Retina (tissue), 1 donor: ENCODE data around the gene SF3A1.

Experiments used
- DNase-seq: peaks from one replicate; pipeline ENCODE4 v3.0.0-alpha.2; 2016

The SF3A1 gene

DNA sequence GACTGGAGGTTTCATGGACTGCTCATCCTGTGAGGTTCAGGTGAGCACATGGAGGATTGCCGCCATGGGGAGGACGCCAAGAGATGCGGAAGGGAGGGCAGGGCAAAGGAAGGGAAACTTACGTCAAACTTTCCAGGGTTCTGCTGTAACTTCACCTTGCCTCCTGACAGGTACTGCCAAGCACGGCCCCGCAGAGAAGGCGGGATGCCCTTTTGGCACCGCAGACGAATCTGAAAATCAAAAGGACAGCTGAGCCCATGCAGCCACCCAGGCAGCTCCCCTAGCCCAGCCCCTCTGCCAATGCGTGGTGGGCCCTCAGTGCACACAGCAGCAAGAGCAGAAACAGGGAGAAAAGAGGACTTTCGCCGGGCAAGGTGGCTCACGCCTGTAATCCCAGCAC, 57.4 kb downstream of the SF3A1 start:
- no peak for DNase-seq

DNA sequence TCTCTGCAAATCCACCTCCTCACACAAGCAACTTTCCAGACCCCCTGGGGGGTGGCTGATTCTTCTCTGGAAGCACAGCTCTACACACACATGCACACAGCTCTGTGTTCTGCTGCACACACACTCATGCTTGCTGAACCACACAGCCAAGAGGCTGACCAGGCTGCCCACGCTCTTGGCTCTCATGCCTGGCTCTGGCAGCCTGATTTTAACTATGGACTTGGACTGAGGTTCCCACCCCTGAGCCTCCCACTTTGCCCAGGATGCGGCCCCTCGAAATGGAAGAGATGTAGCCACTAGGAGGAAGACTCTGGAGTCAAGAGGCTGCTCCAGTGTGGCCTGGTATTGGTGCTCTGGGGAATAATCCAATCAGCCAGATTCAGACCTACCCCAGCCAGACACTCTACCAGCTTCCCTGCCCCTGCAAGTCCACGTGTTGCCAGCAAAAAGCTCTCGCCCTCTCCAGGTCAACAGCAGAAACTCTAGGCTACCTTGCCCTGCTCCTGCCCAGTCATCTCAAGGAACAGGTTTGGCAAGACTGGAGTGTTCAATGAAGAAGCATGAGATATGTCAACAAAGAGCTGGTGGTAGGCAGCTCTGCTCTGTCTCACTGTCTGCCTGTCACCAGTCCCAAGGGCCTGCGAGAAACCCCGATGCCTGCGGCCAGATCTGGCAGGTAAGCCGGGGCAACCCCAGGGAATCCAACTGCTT, 58.5 kb downstream of the SF3A1 start:
- DNase-seq, result no peak

DNA sequence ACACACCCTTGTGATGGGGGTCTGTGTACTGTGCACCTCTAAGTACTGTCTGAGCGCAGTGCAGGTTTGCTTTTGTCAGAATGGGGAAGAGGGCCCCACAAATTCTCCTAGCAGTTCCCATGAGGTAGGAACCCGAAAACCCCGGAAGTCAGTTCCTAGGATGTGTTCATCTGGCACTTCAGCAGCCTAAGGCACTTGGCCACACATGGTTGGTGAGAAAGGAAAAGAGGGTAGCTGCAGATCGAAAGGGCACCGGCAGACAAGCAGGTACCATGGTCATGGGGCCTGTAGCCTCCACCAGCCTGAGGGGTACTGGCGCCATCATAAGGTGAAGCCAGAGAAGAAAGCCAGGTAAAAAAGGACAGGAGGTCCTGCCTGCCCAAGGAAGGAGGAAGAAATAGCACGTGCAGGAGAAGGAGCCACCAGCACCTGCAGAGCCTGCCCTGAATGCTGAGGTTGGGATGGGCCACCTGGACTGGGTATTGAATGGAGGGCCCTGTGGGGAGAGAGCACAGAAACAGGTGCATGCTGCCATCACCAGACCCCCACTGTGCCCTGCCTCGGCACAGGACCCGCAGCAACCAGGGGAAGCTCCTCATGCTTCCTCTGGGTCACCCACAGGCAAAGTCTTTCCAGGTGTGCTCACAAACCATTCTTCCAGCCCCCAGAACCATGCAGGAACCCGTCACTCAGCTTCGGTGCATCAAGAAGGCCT, 59.3 kb downstream of the SF3A1 start:
- DNase-seq, result no peak

DNA sequence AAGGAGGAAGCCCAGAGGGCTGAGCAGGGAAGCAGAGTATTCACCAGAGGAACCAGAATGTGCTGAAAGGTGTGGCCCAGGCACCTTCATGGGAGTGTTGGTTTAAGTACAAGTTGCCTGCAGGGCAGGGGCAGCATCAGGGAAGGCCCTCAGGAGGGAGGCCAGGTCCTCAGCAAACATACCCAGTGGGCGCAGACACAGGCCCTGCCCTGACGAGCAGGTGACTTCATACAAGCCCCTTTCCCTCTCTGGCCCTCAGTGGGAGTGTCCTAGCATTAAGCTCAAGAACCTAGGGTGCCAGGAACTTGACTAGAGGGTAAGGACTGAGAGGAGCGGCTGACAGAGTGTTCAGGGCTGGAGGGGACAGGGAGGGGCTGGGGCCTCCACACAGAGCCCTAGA, 59.9 kb downstream of the SF3A1 start:
- DNase-seq, result no peak

DNA sequence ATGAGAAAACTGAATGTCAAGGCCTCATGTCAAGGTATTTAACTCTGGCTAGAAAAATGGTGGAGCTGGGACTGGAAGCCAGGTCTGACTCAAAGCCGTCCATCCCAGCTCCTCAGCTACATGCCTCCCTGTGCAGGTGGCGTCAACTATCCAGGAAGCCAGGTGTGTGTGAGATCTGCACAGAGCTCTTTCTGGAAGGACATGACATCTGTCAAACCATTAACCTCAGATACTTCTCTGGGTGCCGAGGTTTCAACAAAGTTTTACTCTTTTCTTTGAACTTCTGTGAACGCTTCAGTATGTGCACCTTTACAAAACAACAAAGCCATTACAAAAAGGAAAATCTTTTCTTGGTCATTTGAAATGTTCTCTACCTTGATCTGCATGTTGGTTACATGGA, 60.4 kb downstream of the SF3A1 start:
- DNase-seq, result no peak

DNA sequence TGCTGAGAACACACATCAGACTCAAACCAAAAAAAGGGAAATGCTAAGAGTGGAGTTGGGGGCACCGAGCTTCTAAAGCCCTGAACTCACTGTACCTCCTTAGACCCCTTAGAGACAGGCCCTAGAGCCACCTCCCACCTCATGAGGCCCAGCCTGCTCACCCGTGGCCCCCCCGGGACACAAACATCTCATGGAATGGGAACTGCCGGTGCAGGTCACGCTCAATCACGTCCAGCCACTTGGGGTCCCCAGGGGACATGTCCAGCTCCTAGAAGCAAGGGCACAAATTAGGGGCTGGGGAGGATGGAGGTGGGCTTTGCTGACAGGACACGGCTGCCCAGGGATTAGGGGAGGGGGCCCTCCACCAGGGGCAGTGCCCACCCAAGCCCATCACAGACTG, 61.1 kb downstream of the SF3A1 start:
- DNase-seq, result no peak

DNA sequence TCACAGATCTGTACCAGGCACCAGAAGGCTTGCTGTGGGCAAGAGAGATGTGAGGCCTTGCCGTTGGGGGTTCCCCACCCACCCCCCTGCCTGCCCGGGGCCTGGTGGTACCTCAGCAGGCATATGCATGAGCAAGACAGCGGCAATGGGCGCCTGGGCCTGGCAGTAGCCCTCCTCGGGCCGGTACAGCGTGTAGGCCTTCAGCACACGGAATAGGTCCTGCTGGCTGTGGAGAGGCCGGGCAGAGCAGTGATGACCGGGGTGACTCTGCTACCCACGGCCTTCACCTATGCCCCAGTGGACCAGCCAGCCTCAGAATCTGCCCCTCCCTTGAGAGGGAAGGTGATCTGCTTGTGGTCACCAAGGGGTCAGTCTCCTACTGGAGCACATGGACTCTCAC, 61.9 kb downstream of the SF3A1 start:
- no peak for DNase-seq

DNA sequence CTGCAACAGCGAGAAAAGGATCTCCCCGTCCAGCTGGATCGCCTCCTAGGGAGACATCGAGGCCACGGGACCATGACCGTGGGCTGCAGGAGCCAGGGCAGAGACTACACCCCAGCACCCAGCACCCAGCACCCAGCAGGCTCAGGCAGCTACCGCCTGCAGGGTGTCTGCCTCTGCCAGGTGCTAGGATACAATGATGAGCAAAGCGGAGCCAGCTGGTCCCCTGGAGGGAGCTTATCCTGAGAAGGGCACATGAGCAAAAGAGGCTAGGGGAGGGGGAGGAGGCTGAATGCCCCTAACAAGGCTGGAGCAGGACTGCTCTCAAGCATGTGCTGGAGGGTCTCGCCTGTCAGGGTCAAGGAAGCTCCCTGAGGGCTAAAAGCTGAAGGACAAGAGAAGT, 62.6 kb downstream of the SF3A1 start:
- no peak for DNase-seq

DNA sequence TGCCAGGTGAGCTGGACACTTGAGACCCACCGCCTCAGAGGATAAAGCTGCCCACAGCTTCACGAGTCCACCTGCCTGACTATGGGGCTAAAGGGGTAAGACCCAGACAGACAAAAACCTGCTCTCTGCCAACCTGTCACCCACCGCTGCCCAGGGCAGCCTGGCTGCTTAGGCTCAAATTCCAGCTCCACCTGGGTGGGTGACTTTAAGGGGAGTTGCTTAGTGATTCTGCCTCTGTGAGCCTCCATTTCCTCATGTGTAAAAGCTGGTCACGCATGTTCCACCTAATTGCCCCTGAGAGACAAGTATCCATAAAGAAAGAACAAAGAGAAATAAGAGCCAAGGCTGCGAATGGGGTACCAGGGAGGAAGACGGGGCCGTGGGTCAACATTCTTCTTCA, 63.7 kb downstream of the SF3A1 start:
- DNase-seq, result no peak

DNA sequence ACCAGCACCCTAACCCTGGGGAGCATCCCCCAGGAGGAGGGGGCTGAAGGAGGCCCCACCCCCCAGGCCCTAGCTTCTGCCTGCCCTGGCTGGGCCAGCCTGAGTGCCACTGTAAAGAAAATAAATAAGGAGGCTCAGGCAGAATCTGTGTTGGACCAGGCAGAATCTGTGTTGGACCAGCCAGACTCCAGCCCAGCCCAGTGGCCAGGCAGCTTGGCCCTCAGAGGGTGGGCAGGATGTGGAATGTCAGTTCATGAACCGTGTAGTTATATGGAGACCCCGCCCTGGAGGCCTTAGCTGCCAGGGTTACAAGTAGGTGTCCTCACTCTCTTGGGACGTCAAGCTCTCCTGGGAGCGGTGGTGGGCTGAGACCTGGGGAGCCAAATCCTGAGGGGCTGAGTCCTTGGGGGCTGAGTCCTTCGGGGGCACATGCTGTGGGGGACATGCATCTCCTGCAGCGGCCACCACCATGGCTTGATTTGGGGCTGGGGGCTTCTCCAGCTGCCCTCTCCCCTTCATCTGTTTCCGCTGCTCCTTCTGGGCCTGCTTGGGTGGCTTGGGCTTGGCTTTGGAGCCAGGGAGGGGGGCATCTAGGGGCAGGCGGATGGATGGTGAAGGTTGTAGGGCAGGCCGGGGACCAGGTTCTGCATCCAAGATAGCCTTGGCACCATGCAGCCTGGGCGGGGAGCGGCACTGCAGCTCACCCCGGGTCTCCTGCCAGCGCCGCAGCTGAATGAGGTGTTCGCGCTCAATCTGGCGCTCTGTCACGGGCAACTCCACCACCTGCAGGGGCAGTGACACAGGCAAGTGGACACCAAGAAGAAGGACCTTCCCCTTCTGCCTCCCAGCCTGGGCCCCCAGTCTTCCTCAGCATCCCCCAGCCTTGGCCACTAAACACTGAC, 64.4 kb downstream of the SF3A1 start:
- no peak for DNase-seq

DNA sequence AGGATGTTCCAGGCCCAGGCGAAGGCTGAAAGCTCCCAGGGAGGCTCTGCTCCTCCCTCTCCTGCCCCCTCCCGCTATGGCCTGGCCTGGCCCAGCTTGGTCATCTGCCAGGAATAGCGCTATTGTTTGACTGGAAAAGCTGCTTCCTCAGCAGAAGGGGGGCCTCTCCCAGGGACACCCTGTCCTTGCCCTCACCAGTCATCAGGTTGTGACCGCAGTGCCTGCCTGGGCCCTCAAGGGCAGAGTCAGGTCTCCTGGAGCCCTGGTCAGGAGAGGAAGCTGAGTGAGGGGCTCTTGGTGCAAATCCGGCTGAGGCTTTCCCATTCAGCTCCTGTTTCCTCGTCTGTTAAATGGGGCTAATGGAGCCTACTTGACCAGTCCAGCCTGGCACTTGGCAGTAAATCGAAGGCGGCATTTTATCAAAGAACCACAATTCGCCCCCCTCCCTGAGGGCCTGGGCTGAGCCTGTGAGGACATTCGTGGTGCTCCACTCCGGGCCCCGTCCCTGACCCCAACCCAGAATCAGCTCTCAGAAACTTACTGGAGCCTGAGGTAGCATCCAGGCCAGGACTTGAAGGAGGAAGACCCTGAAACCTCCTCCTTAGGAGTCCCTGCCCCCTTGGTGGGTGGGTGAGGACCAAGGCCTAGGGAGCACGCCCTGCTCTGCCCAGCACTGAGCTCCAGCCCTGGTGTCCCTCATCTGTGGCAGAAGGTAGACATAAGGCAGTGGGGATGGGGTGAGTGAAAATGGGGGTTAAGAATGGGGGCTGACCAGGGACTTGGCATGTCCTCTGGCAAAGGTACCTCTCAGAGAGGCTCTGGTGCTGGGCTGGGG, 65.4 kb downstream of the SF3A1 start:
- DNase-seq, result peak; percentile 24

DNA sequence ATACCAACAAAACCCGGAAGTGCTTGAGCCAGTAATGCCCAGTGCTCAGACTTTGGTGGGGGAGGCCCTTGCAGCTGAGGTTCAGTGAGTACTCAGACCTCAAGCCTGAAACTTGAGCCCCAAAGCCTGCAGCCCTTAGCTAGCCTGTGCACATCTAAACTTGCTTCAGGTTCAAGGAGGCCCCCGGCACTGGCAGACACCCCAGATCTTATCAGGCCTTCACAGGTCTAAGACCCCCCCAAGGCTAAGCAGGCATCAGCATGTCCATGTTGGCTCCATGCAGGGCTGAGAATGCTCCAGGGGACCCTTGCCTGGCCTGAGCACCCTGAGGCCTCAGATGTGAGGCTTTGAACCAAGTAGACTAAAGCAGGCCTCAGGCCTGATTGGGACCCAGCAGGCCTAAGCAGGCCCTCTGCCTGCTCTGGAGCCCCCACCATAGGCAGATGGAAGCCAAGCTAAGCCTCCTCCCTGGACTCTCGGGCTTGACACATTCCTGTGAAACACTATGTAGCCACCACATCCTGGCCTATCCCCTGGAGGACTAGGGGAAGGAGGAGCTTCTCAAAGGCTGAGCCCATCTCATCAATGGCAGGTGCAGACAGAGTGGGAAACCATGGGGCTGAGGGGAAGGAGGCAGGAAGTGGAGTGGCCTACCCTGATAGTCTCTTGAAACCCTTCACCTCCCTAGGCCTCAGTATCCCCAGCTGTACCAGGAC, 66.2 kb downstream of the SF3A1 start:
- peak; percentile 44 for DNase-seq

DNA sequence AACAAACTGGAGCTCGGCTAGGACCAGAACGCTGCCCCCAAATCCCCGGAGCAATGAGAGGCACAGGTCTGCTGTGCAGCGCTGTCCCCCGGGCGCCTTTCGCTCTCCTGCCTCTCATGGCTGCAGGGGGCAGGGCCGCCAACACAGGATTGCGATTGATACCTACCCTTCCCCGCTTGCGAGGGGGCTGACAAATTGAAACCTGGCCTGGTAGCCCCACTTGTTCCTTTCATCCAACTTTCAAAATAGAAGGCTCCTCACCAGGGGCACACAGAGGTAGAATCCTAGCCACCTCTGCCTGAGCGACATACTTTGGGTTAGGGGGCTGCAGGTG, 66.7 kb downstream of the SF3A1 start:
- no peak for DNase-seq

DNA sequence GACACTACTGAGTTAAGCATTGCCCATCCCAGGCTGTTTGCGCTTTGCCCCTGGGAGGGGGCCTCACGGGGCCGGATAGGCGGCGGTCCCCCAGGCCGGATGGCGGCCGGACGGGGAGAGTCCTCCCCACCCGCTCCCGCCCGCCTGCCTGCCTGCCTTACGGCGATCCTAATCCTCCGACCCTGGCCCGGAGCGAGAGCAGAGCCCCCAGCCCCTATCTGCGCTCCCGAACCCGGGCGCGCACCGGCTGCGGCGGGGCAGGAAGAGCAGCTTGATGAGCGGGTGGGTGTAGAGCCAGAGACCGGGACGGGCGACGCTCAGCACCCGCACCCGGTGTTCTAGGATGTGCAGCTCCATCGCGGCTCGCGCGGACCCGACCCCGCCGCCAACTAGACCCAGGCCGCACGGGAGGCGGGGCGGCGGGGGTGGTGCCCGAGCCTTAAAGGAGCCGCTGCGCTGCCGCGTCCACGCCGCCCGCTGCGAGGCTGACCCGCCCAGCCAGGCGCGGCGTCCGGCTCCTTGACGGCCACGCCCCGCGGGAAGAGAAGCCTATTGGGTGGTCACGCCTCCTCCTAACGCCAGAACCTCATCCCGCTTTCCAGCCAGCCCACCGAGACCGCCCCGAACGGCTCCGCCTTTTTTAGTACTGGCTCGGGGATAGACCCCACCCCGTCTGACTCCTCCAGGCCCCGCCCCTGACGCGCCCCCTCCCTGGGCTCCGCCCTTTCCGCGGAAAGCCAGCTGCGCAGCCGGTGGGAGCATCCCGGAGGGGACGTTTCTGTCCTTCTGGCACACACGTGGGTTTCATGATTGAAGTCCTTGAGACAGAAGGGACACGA, 67.3 kb downstream of the SF3A1 start, which contains the start of gene CASTOR1:
Gene CASTOR1, minus strand, starts transcription at position 365 of the 839 bp plus-strand sequence. Its CDS starts 8 bp downstream, at position 357.
- peak; percentile 94 for DNase-seq

DNA sequence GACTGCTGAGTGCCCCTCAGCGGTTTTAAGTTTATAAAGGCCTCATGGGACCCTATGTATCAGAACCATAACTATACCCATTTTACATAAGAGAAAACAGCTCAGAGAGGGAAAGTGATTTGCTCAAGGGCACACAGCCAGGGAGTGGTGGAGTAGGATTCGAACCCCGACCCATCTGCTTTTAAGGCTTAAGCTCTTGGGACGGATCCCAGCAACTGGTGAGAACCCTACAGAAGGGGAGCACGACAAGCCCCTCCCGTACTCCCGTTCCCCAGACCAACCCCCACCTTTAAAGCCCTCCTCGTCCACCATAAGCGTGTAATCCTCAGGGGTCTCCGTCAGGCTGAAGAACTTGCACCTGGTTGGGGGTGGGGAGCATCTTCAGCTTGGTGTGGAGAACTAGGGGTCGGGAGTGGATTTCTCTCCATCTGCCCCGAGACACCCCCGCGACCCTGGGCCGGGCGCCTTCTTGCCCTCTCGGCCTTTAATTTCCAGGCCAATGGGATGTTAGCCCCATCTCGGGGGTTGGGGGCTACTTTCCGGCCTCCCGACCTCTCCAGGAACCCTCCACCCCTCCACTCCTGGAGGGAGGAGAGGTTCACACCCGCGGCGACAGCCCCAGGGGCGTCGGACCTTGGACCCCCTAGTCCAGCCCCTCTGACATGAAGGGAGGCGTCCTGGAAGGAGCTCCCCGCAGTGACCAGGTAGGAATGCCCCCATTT, 68.1 kb downstream of the SF3A1 start:
- DNase-seq, result no peak

DNA sequence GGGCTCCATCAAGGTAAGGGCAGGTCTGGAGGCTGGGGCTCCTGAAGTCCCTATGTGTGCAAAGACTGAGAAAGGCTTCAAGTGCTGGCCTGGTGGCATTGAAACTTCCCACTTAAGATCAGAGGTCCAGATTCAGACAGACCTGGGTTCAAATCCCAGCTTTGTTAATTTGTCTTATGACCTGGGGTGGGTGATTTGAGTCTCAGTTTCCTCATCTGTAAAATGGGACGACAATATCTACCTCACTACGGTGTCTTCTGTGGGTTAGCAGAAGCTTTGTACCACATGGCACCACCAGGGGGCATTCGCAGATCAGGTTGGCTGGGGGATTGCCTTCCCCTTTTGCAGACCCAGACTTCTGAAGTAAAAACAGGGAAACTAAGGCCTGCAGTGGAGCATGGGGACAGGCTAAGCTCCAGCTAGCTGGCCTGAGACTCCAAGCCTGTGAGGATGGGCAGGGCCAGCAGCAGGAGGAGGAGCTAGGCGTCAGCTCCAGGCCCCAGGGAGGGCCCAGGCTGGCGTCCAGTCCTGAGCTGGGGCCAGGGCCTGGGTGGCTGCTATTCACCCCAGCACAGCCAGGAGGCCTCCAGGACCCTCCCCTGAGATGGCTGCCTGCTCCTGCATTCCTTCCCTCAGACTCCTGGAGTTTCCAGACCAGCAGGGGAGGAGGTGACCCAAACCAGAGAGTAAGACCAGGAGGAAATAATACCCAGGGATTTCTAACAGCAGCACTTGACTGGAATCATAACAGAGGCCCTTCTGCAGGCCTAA, 68.9 kb downstream of the SF3A1 start:
- peak; percentile 75 for DNase-seq

DNA sequence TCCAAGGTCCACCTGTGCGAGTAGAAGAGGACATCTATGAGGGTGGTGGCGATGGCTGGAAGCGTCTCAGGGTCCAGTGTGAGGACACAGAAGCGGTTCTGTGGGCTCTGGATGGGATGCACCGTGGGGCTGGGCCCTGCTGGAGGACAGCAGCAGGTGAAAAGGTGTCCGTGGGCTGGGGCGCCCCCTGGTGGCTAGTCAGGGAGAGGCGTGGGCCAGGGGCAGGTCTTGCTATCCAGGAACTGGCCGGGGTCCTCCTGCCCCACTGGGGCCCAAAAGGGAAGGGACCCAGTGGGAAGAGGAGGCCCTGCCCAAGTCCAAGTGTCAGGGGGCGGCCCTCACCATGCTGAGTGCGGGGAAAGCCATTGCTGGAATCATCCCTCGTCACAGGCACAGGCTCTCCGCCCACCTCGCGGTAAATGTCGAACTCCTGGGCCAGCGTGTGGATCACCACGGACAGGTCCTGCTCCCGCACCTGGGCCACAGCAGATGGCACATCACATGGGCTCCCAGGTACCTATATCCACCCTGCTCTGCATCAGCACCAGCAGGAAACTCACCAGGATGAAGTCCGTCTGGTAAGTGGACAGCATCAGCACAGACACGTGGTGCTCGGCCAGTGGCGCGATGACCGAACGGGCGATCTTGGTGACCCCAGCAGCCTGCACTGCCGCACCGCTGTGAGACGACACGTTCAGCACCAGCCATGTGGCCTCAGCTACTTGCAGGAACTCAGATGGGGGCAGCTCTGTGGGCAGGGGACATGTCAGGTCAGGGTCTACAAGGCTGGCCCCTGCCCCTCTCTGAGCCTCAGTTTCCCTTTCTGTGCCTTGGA, 69.7 kb downstream of the SF3A1 start:
- DNase-seq, result peak; percentile 68

DNA sequence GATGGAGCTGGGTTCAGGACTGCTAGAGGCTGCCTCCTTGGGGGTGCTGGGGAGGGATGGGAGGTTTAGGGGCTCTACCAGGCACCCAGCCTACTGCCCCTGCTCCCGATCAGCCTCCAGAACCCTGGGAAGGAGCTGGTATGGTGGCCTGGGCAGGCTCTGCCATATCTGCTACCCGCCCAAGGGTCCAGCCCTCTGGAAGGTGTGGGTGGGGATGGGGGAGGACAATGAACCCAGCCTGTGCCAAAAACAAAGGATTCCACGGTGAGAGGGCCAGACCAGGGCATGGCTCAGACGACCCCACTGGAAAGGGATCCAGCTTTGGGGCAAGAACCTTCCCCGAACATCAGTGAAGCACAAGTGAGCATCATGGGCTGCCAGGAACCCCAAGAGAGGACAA, 70.4 kb downstream of the SF3A1 start:
- DNase-seq, result no peak

DNA sequence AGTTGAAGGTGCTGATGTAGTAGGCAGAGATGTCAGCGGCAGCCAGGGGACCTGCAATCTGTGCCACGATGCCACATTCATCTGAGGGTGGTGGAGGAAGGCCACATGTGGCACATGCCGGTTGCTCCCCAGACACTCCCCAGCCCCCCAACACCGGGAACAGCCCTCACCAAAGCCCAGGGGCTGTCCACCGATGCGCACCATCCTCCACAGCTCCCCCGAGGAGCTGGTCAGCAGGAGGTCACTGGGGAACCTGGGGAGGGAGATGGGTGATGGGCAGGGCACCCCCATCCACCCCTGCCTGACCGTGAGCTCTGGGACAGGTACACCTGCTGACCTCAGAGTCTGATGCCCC, 70.9 kb downstream of the SF3A1 start:
- DNase-seq, result no peak
